Measurements from ENCODE around the gene AGO3. TPM values are rescaled to one million over a fixed set of nuclear protein-coding genes. Genes with fewer than 3 reads are reported as not detected.

The AGO3 gene
- total RNA-seq, 2 experiments from 2014 or later: 31.3 to 34.5 TPM

GRCh38 chr1:36062315-36062714, 131.4 kb downstream of the AGO3 start:
- DNase-seq (no peak), ATAC-seq (ENCODE audit: poor library complexity) (no peak)
- no peaks in the 10 kb centered on the region for H3K4me1 Mint-ChIP-seq (ENCODE audit: low read depth)
- H3K36me3 Mint-ChIP-seq (ENCODE audit: low read depth): peaks cover 6% of the 10 kb centered on the region
- Histone ChIP-seq H3K4me1 (ENCODE audit: insufficient read depth, low read length) (no peaks in the 10 kb centered on the region), H3K4me3 (ENCODE audit: low read length) (no peak overlapping the region), H3K36me3 (ENCODE audit: insufficient read depth, low read length) (no peaks in the 10 kb centered on the region), H3K9me3 (ENCODE audit: control insufficient read depth in 1 of 2, insufficient read depth in 1 of 2, low read length in 2 of 2) (no peaks in the 10 kb centered on the region), H3K27ac (ENCODE audit: low read depth in 1 of 2, low read length in 2 of 2) (no peak overlapping the region), H3K27me3 (ENCODE audit: control insufficient read depth in 1 of 2, insufficient read depth in 2 of 2, low read length in 2 of 2) (no peaks in the 10 kb centered on the region)
- CTCF ChIA-PET: no interaction called here
- H3K27me3 Mint-ChIP-seq: no peaks in the 10 kb centered on the region
- POLR2A ChIA-PET: no interaction called here
- H3K27ac Mint-ChIP-seq: no peak overlapping the region
- TF ChIP-seq CTCF (IDR thresholded peaks at IDR 0.05): no peak
- H3K9me3 Mint-ChIP-seq: no peaks in the 10 kb centered on the region
- intact Hi-C loops (cut with DNase I, micrococcal nuclease): no loop called here
- H3K4me3 Mint-ChIP-seq: no peak overlapping the region

DNA sequence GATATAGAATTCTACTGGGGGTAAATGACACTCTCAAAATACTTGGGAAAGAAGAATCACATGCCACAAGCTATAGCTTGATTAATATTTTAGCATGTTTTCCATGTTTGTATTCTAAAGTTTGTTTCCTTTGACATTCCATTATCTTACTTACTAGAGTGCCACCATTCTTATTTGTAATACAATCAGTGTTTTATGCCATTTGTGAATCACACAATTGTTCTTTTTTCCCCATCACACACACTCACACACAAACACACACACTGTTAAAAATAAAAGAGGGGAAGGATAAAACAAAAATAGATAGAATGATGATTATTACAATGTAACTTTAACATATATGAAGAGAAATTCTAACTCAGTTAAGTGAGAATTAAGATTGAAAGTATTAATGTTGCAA, 137.0 kb downstream of the AGO3 start:
- H3K4me3 ChIP-seq (ENCODE audit: low read length): no peak overlapping the region
- no peaks in the 10 kb centered on the region for H3K36me3 Mint-ChIP-seq (ENCODE audit: low read depth)
- no peaks in the 10 kb centered on the region for H3K36me3 ChIP-seq (ENCODE audit: insufficient read depth, low read length)
- H3K27ac Mint-ChIP-seq: no peak overlapping the region
- ChIA-PET POLR2A (no interaction called here), CTCF (no interaction called here)
- no peak for DNase-seq
- H3K27ac ChIP-seq (ENCODE audit: low read depth in 1 of 2, low read length in 2 of 2): no peak overlapping the region
- H3K9me3 ChIP-seq (ENCODE audit: control insufficient read depth in 1 of 2, insufficient read depth in 1 of 2, low read length in 2 of 2): no peaks in the 10 kb centered on the region
- H3K4me1 Mint-ChIP-seq (ENCODE audit: low read depth): no peaks in the 10 kb centered on the region
- H3K4me1 ChIP-seq (ENCODE audit: insufficient read depth, low read length): no peaks in the 10 kb centered on the region
- H3K4me3 Mint-ChIP-seq: no peak overlapping the region
- no peaks in the 10 kb centered on the region for H3K27me3 ChIP-seq (ENCODE audit: control insufficient read depth in 1 of 2, insufficient read depth in 2 of 2, low read length in 2 of 2)
- H3K27me3 Mint-ChIP-seq: no peaks in the 10 kb centered on the region
- TF ChIP-seq CTCF (IDR thresholded peaks at IDR 0.05): no peak
- ATAC-seq (ENCODE audit: poor library complexity): no peak
- intact Hi-C loops (cut with DNase I, micrococcal nuclease): no loop called here
- H3K9me3 Mint-ChIP-seq: no peaks in the 10 kb centered on the region

DNA sequence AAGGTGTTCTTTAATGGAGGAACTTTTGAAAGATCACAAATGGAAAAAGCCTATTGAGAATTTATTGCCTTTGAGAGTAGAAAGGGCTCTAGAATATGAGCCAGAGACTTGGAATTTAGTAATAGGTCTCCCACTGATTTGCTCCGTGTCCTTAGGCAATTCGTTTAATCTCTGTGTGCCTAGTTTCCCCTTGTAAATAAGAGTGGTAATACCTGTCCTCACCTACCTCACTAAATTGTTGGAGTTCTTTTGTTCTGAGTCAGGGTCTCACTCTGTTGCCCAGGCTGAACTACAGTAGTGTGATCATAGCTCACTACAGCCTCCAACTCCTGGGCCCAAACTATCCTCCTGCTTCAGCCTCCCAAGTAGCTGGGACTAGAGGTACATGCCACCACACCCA, 138.0 kb downstream of the AGO3 start:
- Mint-ChIP-seq H3K4me1 (ENCODE audit: low read depth) (no peaks in the 10 kb centered on the region), H3K27me3 (no peaks in the 10 kb centered on the region), H3K4me3 (no peak overlapping the region), H3K27ac (no peak overlapping the region), H3K36me3 (ENCODE audit: low read depth) (no peaks in the 10 kb centered on the region), H3K9me3 (no peaks in the 10 kb centered on the region)
- Histone ChIP-seq H3K9me3 (ENCODE audit: control insufficient read depth in 1 of 2, insufficient read depth in 1 of 2, low read length in 2 of 2) (no peaks in the 10 kb centered on the region), H3K36me3 (ENCODE audit: insufficient read depth, low read length) (no peaks in the 10 kb centered on the region), H3K27me3 (ENCODE audit: control insufficient read depth in 1 of 2, insufficient read depth in 2 of 2, low read length in 2 of 2) (no peaks in the 10 kb centered on the region), H3K4me1 (ENCODE audit: insufficient read depth, low read length) (no peaks in the 10 kb centered on the region), H3K27ac (ENCODE audit: low read depth in 1 of 2, low read length in 2 of 2) (no peak overlapping the region), H3K4me3 (ENCODE audit: low read length) (no peak overlapping the region)
- TF ChIP-seq CTCF (IDR thresholded peaks at IDR 0.05): no peak
- CTCF ChIA-PET: no interaction called here
- POLR2A ChIA-PET: no interaction called here
- ATAC-seq (ENCODE audit: poor library complexity): no peak
- no peak for DNase-seq
- intact Hi-C loops (cut with DNase I, micrococcal nuclease): no loop called here

Data from CD4-positive, alpha-beta T cell (primary cell).